ENCODE measurements around the gene MAPK11. TPM values are rescaled to one million over a fixed set of nuclear protein-coding genes. Genes with fewer than 3 reads are reported as not detected.

Gene MAPK11
- total and polyA plus RNA-seq, 4 donors = 8.3 to 15.3 (median 11.9) TPM

DNA sequence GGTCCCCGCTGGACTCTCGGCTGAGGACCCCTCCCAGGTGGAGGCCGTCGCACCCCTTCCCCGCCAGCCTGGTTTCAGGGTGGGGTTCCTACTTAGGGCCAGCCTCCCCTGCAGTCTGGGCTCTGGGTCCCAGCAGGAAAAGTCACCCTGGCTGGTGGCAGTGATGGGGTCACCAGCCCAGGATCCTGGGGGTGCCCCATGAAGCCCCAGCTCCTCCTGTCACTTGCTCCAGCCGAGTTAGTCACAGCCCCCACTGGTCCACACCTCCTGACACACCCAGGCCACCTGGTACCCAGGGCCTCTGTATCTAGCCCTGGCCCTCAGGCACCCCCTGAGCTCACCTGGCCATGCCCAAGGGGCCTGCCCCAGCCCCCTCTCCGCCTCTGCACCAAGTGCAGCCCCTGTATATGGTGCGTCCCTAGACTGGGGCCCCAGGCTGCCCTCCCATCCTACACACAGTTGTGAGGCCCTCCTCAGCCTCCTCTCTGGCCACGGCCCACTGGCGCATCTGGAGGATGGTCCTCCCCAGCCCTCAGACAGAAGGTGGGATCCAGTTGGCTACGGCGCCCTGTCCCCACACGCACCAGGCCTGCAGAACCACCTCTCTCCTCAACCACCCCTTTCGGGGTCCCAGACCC, 30.6 kb upstream of the MAPK11 start:
- no peaks in the 10 kb centered on the region for H3K9me3 ChIP-seq (ENCODE audit: control insufficient read depth in 4 of 4, insufficient read depth in 3 of 4, low read length in 3 of 4)
- TF ChIP-seq, protein P1, sequence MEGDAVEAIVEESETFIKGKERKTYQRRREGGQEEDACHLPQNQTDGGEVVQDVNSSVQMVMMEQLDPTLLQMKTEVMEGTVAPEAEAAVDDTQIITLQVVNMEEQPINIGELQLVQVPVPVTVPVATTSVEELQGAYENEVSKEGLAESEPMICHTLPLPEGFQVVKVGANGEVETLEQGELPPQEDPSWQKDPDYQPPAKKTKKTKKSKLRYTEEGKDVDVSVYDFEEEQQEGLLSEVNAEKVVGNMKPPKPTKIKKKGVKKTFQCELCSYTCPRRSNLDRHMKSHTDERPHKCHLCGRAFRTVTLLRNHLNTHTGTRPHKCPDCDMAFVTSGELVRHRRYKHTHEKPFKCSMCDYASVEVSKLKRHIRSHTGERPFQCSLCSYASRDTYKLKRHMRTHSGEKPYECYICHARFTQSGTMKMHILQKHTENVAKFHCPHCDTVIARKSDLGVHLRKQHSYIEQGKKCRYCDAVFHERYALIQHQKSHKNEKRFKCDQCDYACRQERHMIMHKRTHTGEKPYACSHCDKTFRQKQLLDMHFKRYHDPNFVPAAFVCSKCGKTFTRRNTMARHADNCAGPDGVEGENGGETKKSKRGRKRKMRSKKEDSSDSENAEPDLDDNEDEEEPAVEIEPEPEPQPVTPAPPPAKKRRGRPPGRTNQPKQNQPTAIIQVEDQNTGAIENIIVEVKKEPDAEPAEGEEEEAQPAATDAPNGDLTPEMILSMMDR (IDR thresholded peaks at IDR 0.05; ENCODE audit: control extremely low read depth, extremely low read depth) = no peak
- DNase-seq (no peak), ATAC-seq (ENCODE audit: insufficient read depth, low FRiP score) (no peak)
- peaks cover 11 to 74% (median 43%) of the 10 kb centered on the region in 5 donors for H3K4me1 ChIP-seq (ENCODE audit: control insufficient read depth in 5 of 5, insufficient read depth in 5 of 5, low read length in 5 of 5)
- no peak overlapping the region for H3K4me3 ChIP-seq
- H3K27ac ChIP-seq (ENCODE audit: low read depth in 1 of 2, low read length in 1 of 2) = peak overlapping the region in 1 of 2 donors; percentile 84
- peaks cover 0 to 17% (median 3%) of the 10 kb centered on the region in 4 donors for H3K36me3 ChIP-seq (ENCODE audit: control insufficient read depth in 4 of 4, insufficient read depth in 4 of 4, low read length in 4 of 4)
- no peak overlapping the region for H3K9ac ChIP-seq (ENCODE audit: insufficient read depth in 1 of 2, low read length in 2 of 2)
- H3K27me3 ChIP-seq (ENCODE audit: control insufficient read depth in 3 of 3, insufficient read depth in 3 of 3, low read length in 2 of 3) = no peaks in the 10 kb centered on the region
- WGBS, 2 donors = 81 to 91% methylated on average over 14 of the region's 14 CpGs

DNA sequence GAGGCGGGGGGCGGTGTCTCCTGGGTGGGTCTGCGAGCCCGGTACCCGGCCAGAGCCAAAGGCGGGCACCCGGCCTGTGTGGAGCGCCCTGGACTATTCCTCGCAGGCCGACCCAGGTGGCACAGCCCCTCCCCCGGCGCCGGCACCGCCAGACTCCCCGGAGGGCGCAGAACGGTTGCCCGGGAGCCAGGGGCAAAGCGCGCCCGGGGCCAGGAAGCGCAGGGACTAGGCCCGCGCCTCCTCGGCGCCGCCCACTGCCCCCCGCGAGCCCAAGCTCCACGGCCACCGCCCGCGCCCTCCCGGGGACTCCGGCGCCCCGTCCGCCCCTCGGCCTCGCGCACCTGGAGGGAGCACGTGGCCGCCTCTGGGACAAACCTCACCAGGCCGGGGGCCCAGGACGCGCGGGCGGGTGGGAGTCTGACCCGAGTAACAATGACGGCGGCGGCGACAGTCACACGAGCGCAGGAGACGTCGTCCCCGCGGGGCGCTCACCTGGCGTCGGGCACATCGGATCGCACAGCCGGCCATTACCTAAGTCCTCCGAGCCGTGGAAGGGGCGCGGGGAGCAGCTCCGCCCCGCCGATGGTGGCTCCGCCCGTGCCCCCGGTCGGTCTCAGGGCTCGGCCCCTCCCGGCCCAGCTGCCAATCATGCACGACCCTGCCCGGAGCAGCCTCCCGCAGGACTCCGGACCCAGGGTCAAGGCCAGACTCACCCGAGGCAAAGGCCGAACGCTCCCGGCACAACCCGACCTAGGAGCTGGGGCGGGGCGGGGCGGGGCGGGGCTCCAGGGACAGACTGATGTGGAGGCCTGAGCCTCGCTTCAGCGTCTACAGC, 29.8 kb upstream of the MAPK11 start:
- Histone ChIP-seq H3K4me1 (ENCODE audit: control insufficient read depth in 5 of 5, insufficient read depth in 5 of 5, low read length in 5 of 5) (peaks cover 11 to 68% (median 38%) of the 10 kb centered on the region in 5 donors), H3K36me3 (ENCODE audit: control insufficient read depth in 4 of 4, insufficient read depth in 4 of 4, low read length in 4 of 4) (peaks cover 0 to 17% (median 3%) of the 10 kb centered on the region in 4 donors), H3K9me3 (ENCODE audit: control insufficient read depth in 4 of 4, insufficient read depth in 3 of 4, low read length in 3 of 4) (no peaks in the 10 kb centered on the region), H3K27ac (ENCODE audit: low read depth in 1 of 2, low read length in 1 of 2) (peak overlapping the region in 1 of 2 donors; percentile 84), H3K4me3 (no peak overlapping the region), H3K9ac (ENCODE audit: insufficient read depth in 1 of 2, low read length in 2 of 2) (no peak overlapping the region), H3K27me3 (ENCODE audit: control insufficient read depth in 3 of 3, insufficient read depth in 3 of 3, low read length in 2 of 3) (no peaks in the 10 kb centered on the region)
- DNase-seq (no peak), ATAC-seq (ENCODE audit: insufficient read depth, low FRiP score) (no peak)
- TF ChIP-seq, protein P1 (IDR thresholded peaks at IDR 0.05; ENCODE audit: control extremely low read depth, extremely low read depth) = no peak
- WGBS, 2 donors = 35 to 40% methylated on average over 66 to 93 of the region's 93 CpGs

DNA sequence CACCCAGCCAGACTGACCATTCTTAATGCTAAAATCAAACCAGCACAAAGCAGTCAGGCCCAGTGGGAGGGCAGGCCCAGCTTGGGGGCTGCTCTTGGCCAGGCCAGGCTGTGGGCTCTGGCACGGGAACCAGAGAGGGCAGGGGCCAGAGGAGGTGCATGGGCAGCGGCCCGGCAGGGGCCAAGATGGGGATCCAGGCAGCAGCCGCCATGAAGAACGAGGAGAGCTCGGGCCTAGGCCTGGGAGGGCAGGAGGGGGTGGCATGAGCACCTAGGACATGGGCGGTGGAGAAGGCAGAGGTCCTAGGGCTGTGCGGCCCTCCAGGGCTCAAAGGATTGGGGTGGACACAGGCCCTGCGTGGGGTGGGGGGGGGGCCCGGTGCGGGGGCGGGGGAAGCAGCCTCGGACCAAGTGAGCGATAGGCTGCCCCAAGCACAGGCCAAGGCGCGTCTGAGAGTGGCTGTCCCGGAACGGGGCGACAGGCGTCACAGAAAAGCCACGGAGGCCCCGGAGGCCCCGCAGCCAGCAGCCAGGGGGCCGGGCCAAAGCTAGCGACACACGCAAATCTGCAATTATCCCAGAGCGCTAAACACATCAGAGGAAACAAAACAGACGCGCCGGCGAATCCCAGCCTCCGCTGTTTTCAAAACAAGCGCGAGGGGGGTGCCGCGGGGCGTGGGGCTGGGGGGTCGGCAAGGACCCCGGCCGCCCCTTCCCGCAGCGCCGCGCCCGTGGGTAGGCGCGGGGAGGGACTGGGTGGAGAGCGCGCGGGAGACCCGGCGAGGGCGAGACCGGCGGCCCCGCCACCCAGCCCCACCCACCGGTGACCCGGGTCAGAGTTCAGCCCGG, 29.0 kb upstream of the MAPK11 start:
- Histone ChIP-seq H3K27ac (ENCODE audit: low read depth in 1 of 2, low read length in 1 of 2) (peak overlapping the region in 1 of 2 donors; percentile 58), H3K27me3 (ENCODE audit: control insufficient read depth in 3 of 3, insufficient read depth in 3 of 3, low read length in 2 of 3) (no peaks in the 10 kb centered on the region), H3K9me3 (ENCODE audit: control insufficient read depth in 4 of 4, insufficient read depth in 3 of 4, low read length in 3 of 4) (no peaks in the 10 kb centered on the region), H3K4me3 (no peak overlapping the region), H3K4me1 (ENCODE audit: control insufficient read depth in 5 of 5, insufficient read depth in 5 of 5, low read length in 5 of 5) (peaks cover 11 to 65% (median 37%) of the 10 kb centered on the region in 5 donors), H3K36me3 (ENCODE audit: control insufficient read depth in 4 of 4, insufficient read depth in 4 of 4, low read length in 4 of 4) (peaks cover 0 to 17% (median 1%) of the 10 kb centered on the region in 4 donors), H3K9ac (ENCODE audit: insufficient read depth in 1 of 2, low read length in 2 of 2) (no peak overlapping the region)
- TF ChIP-seq, protein P1 (IDR thresholded peaks at IDR 0.05; ENCODE audit: control extremely low read depth, extremely low read depth) = no peak
- 17 to 35% methylated on average over 52 to 59 of the region's 59 CpGs for WGBS, 2 donors
- peak; percentile 62 to 74 (median 72) for DNase-seq
- ATAC-seq (ENCODE audit: insufficient read depth, low FRiP score) = no peak
